GM18909 (cell line): Measurements from ENCODE around the gene CYP11A1.

Experiments
- ATAC-seq: cut with Tn5 transposase; IDR thresholded peaks from one replicate; pipeline ENCODE4 v1.9.1; 2021; ENCODE audit warnings: mild to moderate bottlenecking; ENCODE audit not compliant: unreplicated experiment, poor library complexity

Gene CYP11A1

GRCh38 chr15:74352393-74352910 is 15.0 kb downstream of the CYP11A1 start:
- no peak for ATAC-seq

GRCh38 chr15:74351670-74352069 is 15.8 kb downstream of the CYP11A1 start:
- no peak for ATAC-seq

- no peak for ATAC-seq
These were observed 16.9 kb downstream of the CYP11A1 start for GRCh38 chr15:74350295-74351275.

GRCh38 chr15:74349241-74349778 is 18.1 kb downstream of the CYP11A1 start:
- no peak for ATAC-seq

GRCh38 chr15:74347757-74348250 is 19.6 kb downstream of the CYP11A1 start:
- no peak for ATAC-seq

GRCh38 chr15:74345051-74345450 is 22.4 kb downstream of the CYP11A1 start:
- ATAC-seq: no peak

- no peak for ATAC-seq
These were observed 23.7 kb downstream of the CYP11A1 start for GRCh38 chr15:74343797-74344127.

- ATAC-seq: no peak
These were observed 24.2 kb downstream of the CYP11A1 start for GRCh38 chr15:74343127-74343796.

- no peak for ATAC-seq
These were observed 27.3 kb downstream of the CYP11A1 start for GRCh38 chr15:74340150-74340549.

- no peak for ATAC-seq
These were observed 28.1 kb downstream of the CYP11A1 start for GRCh38 chr15:74339371-74339770.

GRCh38 chr15:74338676-74339075 is 28.8 kb downstream of the CYP11A1 start:
- no peak for ATAC-seq

GRCh38 chr15:74337607-74338211 is 29.7 kb downstream of the CYP11A1 start:
- ATAC-seq: no peak

- no peak for ATAC-seq
These were observed 30.3 kb downstream of the CYP11A1 start for GRCh38 chr15:74337146-74337545.

- ATAC-seq: no peak
These were observed 31.1 kb downstream of the CYP11A1 start for GRCh38 chr15:74336061-74337005.

- no peak for ATAC-seq
These were observed 32.0 kb downstream of the CYP11A1 start for GRCh38 chr15:74335396-74335795.

- no peak for ATAC-seq
These were observed 33.3 kb downstream of the CYP11A1 start for GRCh38 chr15:74334127-74334526.

- ATAC-seq: no peak
These were observed 33.8 kb downstream of the CYP11A1 start for GRCh38 chr15:74333662-74334061.

- no peak for ATAC-seq
These were observed 34.4 kb downstream of the CYP11A1 start for GRCh38 chr15:74333093-74333492.

GRCh38 chr15:74332611-74333010 is 34.8 kb downstream of the CYP11A1 start:
- no peak for ATAC-seq
